T-cell (primary cell): ENCODE data around the gene PPCS. TPM values are rescaled to one million over a fixed set of nuclear protein-coding genes. Genes with fewer than 3 reads are reported as not detected.
"Not testable (repeated sequence)": the region's sequence is repeated elsewhere in the genome, so short reads cannot be mapped to it uniquely, and the experiment has no call there.

Experiments used
- ATAC-seq, 4 experiments: fragments of 200-7000 bp in 3 of 4; fragments of 150-1000 bp in 1 of 4; cut with Tn5 transposase; replicated peaks in 1 of 4; 1 replicate in 3 of 4; 2 replicates in 1 of 4; pipeline ENCODE4 v1.10.0; 2021; ENCODE audit warnings: moderate library complexity in 3 of 4, mild to moderate bottlenecking in 2 of 4, moderate number of reproducible peaks in 1 of 4
- CTCF ChIA-PET, 2 donors: fragments of 300-600 bp; sonication (Branson Sonifier 250); formaldehyde crosslinking; loops; one replicate each; lab custom pipeline; 2022; ENCODE audit warnings: antibody characterized with exemption in 2 of 2; lab: Charles Lee
- POLR2A ChIA-PET, 2 donors: fragments of 300-600 bp; sonication (Branson Sonifier 250); formaldehyde crosslinking; loops; one replicate each; lab custom pipeline; 2022; ENCODE audit warnings: antibody characterized with exemption in 2 of 2; lab: Charles Lee
- DNase-seq, 35 experiments: peaks; one replicate each; pipeline versions ENCODE4 v3.0.0 to v3.0.0-alpha.2; 2013 to 2023
- H3K27ac ChIP-seq: one replicate; pipeline ENCODE4 v1.5.1; 2013; ENCODE audit warnings: low read length
- H3K27me3 ChIP-seq, 2 experiments: replicated peaks in 1 of 2; 1 replicate in 1 of 2; 2 replicates in 1 of 2; pipeline versions ENCODE4 v1.6.1 to v1.7.0; 2013; ENCODE audit warnings: low read length in 1 of 2, mixed read lengths in 1 of 2; ENCODE audit not compliant: control insufficient read depth in 2 of 2, insufficient read depth in 2 of 2; ENCODE audit errors: extremely low read depth in 1 of 2
- H3K36me3 ChIP-seq, 2 donors: 1 replicate in 1 of 2; 2 replicates in 1 of 2; pipeline versions ENCODE4 v1.6.1 to v1.7.0; 2013; ENCODE audit warnings: low read length in 1 of 2; ENCODE audit not compliant: control insufficient read depth in 2 of 2, insufficient read depth in 1 of 2; ENCODE audit errors: extremely low read depth in 1 of 2
- H3K4me1 ChIP-seq, 2 experiments: 1 replicate in 1 of 2; 2 replicates in 1 of 2; pipeline versions ENCODE4 v1.6.1 to v1.7.0; 2013; ENCODE audit warnings: low read length in 2 of 2, mixed read lengths in 1 of 2; ENCODE audit not compliant: insufficient read depth in 2 of 2, control insufficient read depth in 1 of 2; ENCODE audit errors: extremely low read depth in 1 of 2
- H3K4me3 ChIP-seq, 2 donors: 1 replicate in 1 of 2; 2 replicates in 1 of 2; pipeline versions ENCODE4 v1.5.1 to v1.7.0; 2013; ENCODE audit warnings: mild to moderate bottlenecking in 2 of 2, low read length in 1 of 2, moderate library complexity in 1 of 2; ENCODE audit not compliant: control insufficient read depth in 1 of 2; ENCODE audit errors: extremely low read depth in 1 of 2
- H3K9me3 ChIP-seq: 2 replicates; pipeline ENCODE4 v1.7.0; 2013
- H3K27ac Mint-ChIP-seq, 2 donors: one replicate each; pipeline ENCODE4 v1.8.0; 2020 to 2021; ENCODE audit warnings: mild to moderate bottlenecking in 2 of 2, mixed read lengths in 2 of 2
- H3K27me3 Mint-ChIP-seq, 2 donors: one replicate each; pipeline ENCODE4 v1.8.0; 2021 to 2022; ENCODE audit warnings: mixed read lengths in 2 of 2
- H3K36me3 Mint-ChIP-seq: one replicate; pipeline ENCODE4 v1.8.0; 2021; ENCODE audit warnings: mixed read lengths
- H3K4me1 Mint-ChIP-seq, 3 donors: one replicate each; pipeline ENCODE4 v1.8.0; 2020 to 2022; ENCODE audit warnings: mixed read lengths in 3 of 3, mild to moderate bottlenecking in 1 of 3
- H3K4me3 Mint-ChIP-seq, 3 donors: one replicate each; pipeline ENCODE4 v1.8.0; 2020 to 2022; ENCODE audit warnings: mild to moderate bottlenecking in 3 of 3, mixed read lengths in 3 of 3, moderate library complexity in 3 of 3
- H3K9me3 Mint-ChIP-seq, 3 donors: one replicate each; pipeline ENCODE4 v1.8.0; 2020 to 2022; ENCODE audit warnings: mixed read lengths in 3 of 3
- whole genome bisulfite sequencing: methylation state at CpG from one replicate; pipeline ENCODE4 v1.1.5; 2013; ENCODE audit warnings: missing lambda C conversion rate; ENCODE audit not compliant: insufficient coverage; 5-methylcytosine and 5-hydroxymethylcytosine counted together
- total RNA-seq, 35 experiments: library from RNA in 6 of 35; stranded (reverse) in 6 of 35; fragments of 120-200 nt in 1 of 35; gene quantifications; one replicate each; pipeline versions ENCODE4 v1.2.1 to v1.2.4 and lab custom pipeline; 2013 to 2026

PPCS gene
- total RNA-seq, 5 donors from 2014 or later (not counting 1 experiment from before 2014, with no cell fraction given): 47.4 to 63.4 (median 61.8) TPM

DNA sequence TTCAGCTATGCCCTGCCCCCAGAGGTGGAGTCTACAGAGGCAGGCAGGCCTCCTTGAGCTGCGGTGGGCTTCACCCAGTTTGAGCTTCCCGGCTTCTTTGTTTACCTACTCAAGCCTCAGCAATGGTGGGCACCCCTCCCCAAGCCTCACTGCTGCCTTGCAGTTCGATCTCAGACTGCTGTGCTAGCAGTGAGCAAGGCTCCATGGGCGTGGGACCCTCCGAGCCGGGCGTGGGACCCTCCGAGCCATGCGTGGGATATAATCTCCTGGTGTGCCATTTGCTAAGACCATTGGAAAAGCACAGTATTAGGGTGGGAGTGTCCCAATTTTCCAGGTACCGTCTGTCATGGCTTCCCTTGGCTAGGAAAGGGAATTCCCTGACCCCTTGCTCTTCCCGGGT, 45.7 kb downstream of the PPCS start:
- POLR2A ChIA-PET, H3K36me3 ChIP-seq: not testable (repeated sequence)
- WGBS: 92% methylated on average over 5 of the region's 11 CpGs

DNA sequence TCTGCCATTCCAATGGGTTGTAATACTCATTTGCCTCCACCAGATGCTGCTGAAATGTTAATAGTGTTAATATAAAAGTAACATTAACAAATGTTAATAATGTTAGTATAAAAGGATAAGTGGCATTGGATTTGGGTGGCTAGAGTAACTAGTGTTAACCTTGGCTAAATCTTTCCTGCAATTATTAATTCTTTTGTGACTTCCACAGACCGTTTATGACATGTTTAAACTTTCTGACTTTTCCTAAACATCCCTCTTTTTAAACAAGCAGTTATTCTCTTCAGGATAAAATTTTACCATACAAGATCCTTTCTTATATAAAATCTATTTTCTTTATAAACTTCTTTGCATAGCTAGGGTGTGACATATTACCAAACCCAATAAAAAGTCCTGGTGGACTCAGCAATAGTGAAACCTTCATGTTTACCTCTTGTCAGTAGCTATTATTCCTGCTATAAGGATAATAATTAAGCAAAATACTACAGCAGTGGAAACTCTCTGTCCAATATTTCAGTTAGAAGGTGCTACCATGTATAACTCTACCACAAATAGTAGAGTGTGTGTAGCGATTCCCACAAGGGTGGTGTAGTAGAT, 48.3 kb downstream of the PPCS start:
- H3K36me3 Mint-ChIP-seq: peaks cover 52% of the 10 kb centered on the region
- peaks cover 0 to 7% of the 10 kb centered on the region in 2 donors for H3K36me3 ChIP-seq
- no CpG with 5 or more reads among the region's 2 CpGs for WGBS

More for the DNA sequence above, 45.7 kb downstream of the PPCS start:
- H3K27me3 Mint-ChIP-seq, DNase-seq, H3K4me3 Mint-ChIP-seq, H3K4me1 Mint-ChIP-seq, H3K27me3 ChIP-seq, H3K9me3 ChIP-seq, CTCF ChIA-PET, H3K27ac Mint-ChIP-seq, H3K27ac ChIP-seq, ATAC-seq, H3K4me1 ChIP-seq, H3K4me3 ChIP-seq: not testable (repeated sequence)
- peaks cover 48% of the 10 kb centered on the region for H3K36me3 Mint-ChIP-seq
- H3K9me3 Mint-ChIP-seq: peaks cover 0 to 16% (median 4%) of the 10 kb centered on the region in 3 donors

DNA sequence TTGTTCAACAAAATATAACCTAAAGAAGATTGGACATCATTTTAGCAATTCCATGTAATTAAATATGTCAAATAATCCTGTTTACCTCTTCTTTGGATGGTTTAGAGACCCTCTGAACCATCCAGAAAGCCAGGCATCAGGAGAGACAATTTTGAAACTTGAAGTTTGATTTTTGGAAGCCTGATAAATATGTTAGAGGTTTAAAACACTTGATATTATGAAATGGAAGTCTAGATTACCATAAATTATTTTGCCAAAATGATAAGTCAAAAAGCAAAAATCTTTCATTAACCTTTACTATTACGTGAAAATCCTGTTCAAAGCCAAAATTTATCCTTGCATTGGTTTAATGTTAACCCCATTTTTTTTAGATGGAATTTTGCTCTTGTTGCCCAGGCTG, 50.2 kb downstream of the PPCS start:
- Mint-ChIP-seq H3K36me3 (peaks cover 59% of the 10 kb centered on the region), H3K27ac (no peak overlapping the region), H3K4me1 (no peaks in the 10 kb centered on the region), H3K4me3 (no peak overlapping the region), H3K9me3 (peaks cover 8 to 33% (median 25%) of the 10 kb centered on the region in 3 donors), H3K27me3 (no peaks in the 10 kb centered on the region)
- 80% methylated on average over 1 of the region's 1 CpG for WGBS
- no peak overlapping the region for H3K27ac ChIP-seq
- ChIA-PET CTCF (no interaction called here), POLR2A (no interaction called here)
- no peaks in the 10 kb centered on the region for H3K4me1 ChIP-seq
- peaks cover 8% of the 10 kb centered on the region for H3K9me3 ChIP-seq
- H3K4me3 ChIP-seq: no peak overlapping the region
- peaks cover 0 to 7% of the 10 kb centered on the region in 2 donors for H3K36me3 ChIP-seq
- no peaks in the 10 kb centered on the region for H3K27me3 ChIP-seq
- ATAC-seq: no peak
- DNase-seq: no peak

More for the DNA sequence above, 48.3 kb downstream of the PPCS start:
- Histone ChIP-seq H3K4me3 (no peak overlapping the region), H3K4me1 (no peaks in the 10 kb centered on the region), H3K9me3 (peaks cover 8% of the 10 kb centered on the region), H3K27me3 (no peaks in the 10 kb centered on the region), H3K27ac (no peak overlapping the region)
- CTCF ChIA-PET: no interaction called here
- no peaks in the 10 kb centered on the region for H3K27me3 Mint-ChIP-seq
- DNase-seq (no peak), ATAC-seq (no peak)
- peaks cover under 1 to 22% (median 10%) of the 10 kb centered on the region in 3 donors for H3K9me3 Mint-ChIP-seq
- no peak overlapping the region for H3K4me3 Mint-ChIP-seq
- POLR2A ChIA-PET: no interaction called here
- no peaks in the 10 kb centered on the region for H3K4me1 Mint-ChIP-seq
- H3K27ac Mint-ChIP-seq: no peak overlapping the region

Other genes starting within 250 kb of the PPCS start
- 10 to 100 TPM; 71.4 to 87.7 (median 77.8) TPM for gene FOXJ3, start 121.3 kb upstream of the PPCS start, total RNA-seq
- under 1 TPM in 4 of 5 donors, not detected in 1; 0.06 to 0.35 (median 0.15) TPM for gene RIMKLA, start 75.8 kb upstream of the PPCS start, total RNA-seq
- gene ZMYND12, start 521 bp upstream of the PPCS start, total RNA-seq: 1 to 10 TPM in 1 of 5 donors, under 1 TPM in 3, not detected in 1; 0.26 to 1.3 (median 0.68) TPM
- gene CCDC30, start 6.7 kb downstream of the PPCS start, total RNA-seq: 1 to 10 TPM; 3.3 to 6.3 (median 4.3) TPM
- gene PPIH, start 201.9 kb downstream of the PPCS start, total RNA-seq: 10 to 100 TPM; 37.4 to 43.1 (median 41.3) TPM
- 100 to 1,000 TPM; 274 to 340 (median 307) TPM for gene YBX1, start 225.9 kb downstream of the PPCS start, total RNA-seq